ENCODE data around the gene MKLN1. TPM values are rescaled to one million over a fixed set of nuclear protein-coding genes. Genes with fewer than 3 reads are reported as not detected.
"Not testable (repeated sequence)": the region's sequence is repeated elsewhere in the genome, so short reads cannot be mapped to it uniquely, and the experiment has no call there.

MKLN1 gene
- total RNA-seq, 1 donor from 2014 or later, result 63.8 TPM

- DNase-seq, result no peak
Observed at GRCh38 chr7:131403322-131403721, 75.6 kb downstream of the MKLN1 start.

- no peak for DNase-seq
Observed at GRCh38 chr7:131404226-131404911, 76.7 kb downstream of the MKLN1 start.

GRCh38 chr7:131409129-131409766 is 81.6 kb downstream of the MKLN1 start:
- DNase-seq, result no peak

GRCh38 chr7:131412031-131412430 is 84.4 kb downstream of the MKLN1 start:
- DNase-seq, result no peak

GRCh38 chr7:131413711-131414110 is 86.0 kb downstream of the MKLN1 start:
- DNase-seq, result no peak

GRCh38 chr7:131424219-131424822 is 96.6 kb downstream of the MKLN1 start:
- DNase-seq, result peak; percentile 58

GRCh38 chr7:131425992-131426391 is 98.3 kb downstream of the MKLN1 start:
- peak; percentile 34 for DNase-seq

- not testable (repeated sequence) for DNase-seq
Observed at GRCh38 chr7:131430826-131431225, 103.2 kb downstream of the MKLN1 start.

- peak; percentile 2 for DNase-seq
Observed at GRCh38 chr7:131431289-131431688, 103.6 kb downstream of the MKLN1 start.

GRCh38 chr7:131431756-131432155 is 104.1 kb downstream of the MKLN1 start:
- no peak for DNase-seq

- DNase-seq, result no peak
Observed at GRCh38 chr7:131436384-131436783, 108.7 kb downstream of the MKLN1 start.

- no peak for DNase-seq
Observed at GRCh38 chr7:131438969-131439368, 111.3 kb downstream of the MKLN1 start.

- no peak for DNase-seq
Observed at GRCh38 chr7:131443496-131443895, 115.8 kb downstream of the MKLN1 start.

- DNase-seq, result no peak
Observed at GRCh38 chr7:131444683-131445082, 117.0 kb downstream of the MKLN1 start.

GRCh38 chr7:131449373-131449902 is 121.8 kb downstream of the MKLN1 start:
- no peak for DNase-seq

GRCh38 chr7:131454498-131454897 is 126.8 kb downstream of the MKLN1 start:
- no peak for DNase-seq

- DNase-seq, result no peak
Observed at GRCh38 chr7:131455001-131455400, 127.3 kb downstream of the MKLN1 start.

GRCh38 chr7:131455546-131455945 is 127.9 kb downstream of the MKLN1 start:
- DNase-seq, result no peak

GRCh38 chr7:131456338-131456737 is 128.7 kb downstream of the MKLN1 start:
- DNase-seq, result no peak

- no peak for DNase-seq
Observed at GRCh38 chr7:131459256-131459655, 131.6 kb downstream of the MKLN1 start.

GRCh38 chr7:131462059-131462458 is 134.4 kb downstream of the MKLN1 start:
- no peak for DNase-seq

- DNase-seq, result not testable (repeated sequence)
Observed at GRCh38 chr7:131462715-131463114, 135.0 kb downstream of the MKLN1 start.

GRCh38 chr7:131466735-131467365 is 139.2 kb downstream of the MKLN1 start:
- no peak for DNase-seq
